ENCODE results near the gene PNPLA3.

- TF ChIP-seq CTCF (IDR thresholded peaks at IDR 0.05) (no peak), POLR2A (IDR thresholded peaks at IDR 0.05) (no peak), POLR2AphosphoS5 (IDR thresholded peaks at IDR 0.05) (no peak)
Observed at GRCh38 chr22:43886231-43886630, 37.4 kb upstream of the PNPLA3 start.

All from transverse colon (tissue), 4 donors.